ENCODE data around the gene TELO2.

Gene TELO2

GRCh38 chr16:1497014-1497598 is 3.9 kb downstream of the TELO2 start:
- no peak for TF ChIP-seq CTCF (conservative IDR thresholded peaks at IDR 0.05)

DNA sequence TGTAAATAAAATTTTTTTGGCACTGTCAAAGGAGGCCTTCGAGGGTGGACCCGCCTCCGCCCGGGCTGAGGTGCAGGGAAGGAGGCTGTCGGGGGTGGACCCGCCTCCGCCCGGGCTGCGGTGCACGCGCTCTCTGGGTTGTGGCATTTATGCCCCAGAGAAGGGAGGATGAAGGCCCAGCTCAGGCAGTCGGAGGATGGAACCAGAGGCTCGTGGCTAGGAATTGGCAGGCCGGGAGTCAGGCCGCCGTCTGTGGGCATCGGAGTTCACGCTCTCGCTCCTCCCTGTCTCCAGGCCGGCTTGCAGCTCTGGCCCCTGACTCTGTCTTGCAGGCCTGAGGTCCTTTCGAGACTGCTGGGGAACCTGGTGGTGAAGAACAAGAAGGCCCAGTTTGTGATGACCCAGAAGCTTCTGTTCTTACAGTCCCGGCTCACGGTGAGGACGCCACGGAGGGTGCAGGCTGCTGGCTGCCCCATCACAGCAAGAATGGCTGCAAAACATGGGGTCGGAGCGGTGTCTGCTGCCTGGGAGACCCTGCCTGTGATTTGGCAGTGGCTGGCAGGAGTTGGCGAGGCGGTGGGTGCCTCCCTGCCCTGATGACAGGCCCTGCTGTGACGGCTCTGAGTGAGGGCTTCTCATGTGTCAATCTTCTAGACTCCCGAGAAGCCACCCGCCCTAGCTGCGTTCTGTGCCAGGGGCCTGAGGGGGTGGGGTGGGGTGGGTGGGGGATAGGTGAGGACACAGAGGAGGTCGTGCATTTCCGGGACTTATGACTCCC is 5.9 kb downstream of the TELO2 start:
- TF ChIP-seq CTCF (conservative IDR thresholded peaks at IDR 0.05): no peak
- H3K27ac ChIP-seq: no peak overlapping the region

More at GRCh38 chr16:1497014-1497598, 3.9 kb downstream of the TELO2 start:
- no peak overlapping the region for H3K27ac ChIP-seq

- no peak overlapping the region for H3K27ac ChIP-seq
- TF ChIP-seq CTCF (conservative IDR thresholded peaks at IDR 0.05): no peak
These were observed 6.8 kb downstream of the TELO2 start for GRCh38 chr16:1499756-1500464.

GRCh38 chr16:1500465-1501150 is 7.4 kb downstream of the TELO2 start:
- no peak overlapping the region for H3K27ac ChIP-seq
- no peak for TF ChIP-seq CTCF (conservative IDR thresholded peaks at IDR 0.05)

- H3K27ac ChIP-seq: no peak overlapping the region
- TF ChIP-seq CTCF (conservative IDR thresholded peaks at IDR 0.05): no peak
These were observed 8.5 kb downstream of the TELO2 start for GRCh38 chr16:1501630-1502029.

GRCh38 chr16:1502092-1503004 is 9.2 kb downstream of the TELO2 start:
- no peak for TF ChIP-seq CTCF (conservative IDR thresholded peaks at IDR 0.05)
- no peak overlapping the region for H3K27ac ChIP-seq
